ENCODE results near the gene FAM222B.

GRCh38 chr17:28724500-28725165 is 118.0 kb downstream of the FAM222B start:
- TF ChIP-seq POLR2A (IDR thresholded peaks at IDR 0.05) = no peak
- no peak for TF ChIP-seq CTCF (IDR thresholded peaks at IDR 0.05)

Measured in heart left ventricle (tissue), 13 donors.